K562 (cell line): ENCODE results near the gene OFD1.

Experiments
- JUNB ChIP-seq: fragments of 450-650 bp; formaldehyde crosslinking; conservative IDR thresholded peaks from 2 replicates; pipeline ENCODE4 v1.4.0; 2020; ENCODE audit warnings: mild to moderate bottlenecking
- PHF8 ChIP-seq: fragments of 200-600 bp; sonication (generic); IDR thresholded peaks from 2 replicates; pipeline ENCODE4 v1.6.1; 2012; ENCODE audit warnings: mixed run types, mild to moderate bottlenecking, inconsistent platforms, low read length, moderate library complexity, borderline replicate concordance
- POLR2AphosphoS5 ChIP-seq: IDR thresholded peaks from 2 replicates; pipeline ENCODE4 v1.6.1; 2011; ENCODE audit warnings: mild to moderate bottlenecking, low read depth, low read length, moderate library complexity; ENCODE audit not compliant: control insufficient read depth, insufficient read depth
- RAD21 ChIP-seq, 2 experiments: fragments of 250-450 bp in 1 of 2; fragments of 450-650 bp in 1 of 2; sonication (Bioruptor Pico) in 1 of 2; formaldehyde crosslinking in 1 of 2; IDR thresholded peaks in 1 of 2; conservative IDR thresholded peaks in 1 of 2; 2 replicates each; pipeline versions ENCODE4 v1.4.0 to v1.8.0; 2020 to 2022; ENCODE audit warnings: mild to moderate bottlenecking in 2 of 2, moderate library complexity in 1 of 2
- RCOR1 ChIP-seq, 2 experiments: IDR thresholded peaks; 2 replicates each; pipeline ENCODE4 v1.6.1; 2012; ENCODE audit warnings: low read depth in 2 of 2, low read length in 2 of 2, borderline replicate concordance in 1 of 2, improper control_type of control experiment in 1 of 2
- RFX5 ChIP-seq: IDR thresholded peaks from 2 replicates; pipeline ENCODE4 v1.6.1; 2011; ENCODE audit warnings: low read depth, mild to moderate bottlenecking, improper control_type of control experiment, low read length
- RNF2 ChIP-seq: sonication (generic); IDR thresholded peaks from 2 replicates; pipeline ENCODE4 v1.6.1; 2016
- XRCC5 ChIP-seq: fragments of 200-400 bp; formaldehyde crosslinking; IDR thresholded peaks from 2 replicates; pipeline ENCODE4 v1.6.1; 2017; ENCODE audit warnings: low read depth, mild to moderate bottlenecking, low read length

- TF ChIP-seq RFX5 (no peak), PHF8 (no peak), JUNB (no peak), RNF2 (no peak), RCOR1 (IDR thresholded peaks at IDR 0.05; ENCODE audit: borderline replicate concordance in 1 of 2, low read depth in 2 of 2, low read length in 2 of 2) (no peak), RAD21 (CRISPR knock-in tag; conservative IDR thresholded peaks at IDR 0.05 in 1 of 2, IDR thresholded peaks at IDR 0.05 in 1 of 2) (no peak), POLR2AphosphoS5 (no peak), XRCC5 (no peak)
Measured at GRCh38 chrX:13750812-13751211, 16.3 kb downstream of the OFD1 start.
